Measurements from ENCODE around the gene MICAL1.

DNA sequence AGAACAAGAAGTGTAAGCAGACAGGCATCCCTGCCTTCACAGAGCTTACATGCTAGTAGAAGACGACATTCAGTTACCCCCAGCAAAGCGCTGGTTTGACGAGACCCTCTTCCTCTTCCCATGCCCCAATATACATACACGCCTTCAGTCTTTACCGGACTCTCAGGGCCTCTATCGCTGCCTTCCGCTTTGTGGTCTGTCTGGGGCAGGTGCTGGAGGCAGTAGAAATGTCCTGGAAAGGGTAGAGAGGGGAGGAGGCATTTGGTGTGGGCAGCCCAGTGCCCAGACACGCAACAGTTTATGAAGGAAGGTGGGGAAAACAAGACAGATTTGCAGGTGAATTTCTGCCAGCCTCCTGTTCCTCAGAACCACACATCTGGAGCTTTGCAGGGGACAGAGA is 9.0 kb downstream of the MICAL1 start:
- TF ChIP-seq, protein P1, sequence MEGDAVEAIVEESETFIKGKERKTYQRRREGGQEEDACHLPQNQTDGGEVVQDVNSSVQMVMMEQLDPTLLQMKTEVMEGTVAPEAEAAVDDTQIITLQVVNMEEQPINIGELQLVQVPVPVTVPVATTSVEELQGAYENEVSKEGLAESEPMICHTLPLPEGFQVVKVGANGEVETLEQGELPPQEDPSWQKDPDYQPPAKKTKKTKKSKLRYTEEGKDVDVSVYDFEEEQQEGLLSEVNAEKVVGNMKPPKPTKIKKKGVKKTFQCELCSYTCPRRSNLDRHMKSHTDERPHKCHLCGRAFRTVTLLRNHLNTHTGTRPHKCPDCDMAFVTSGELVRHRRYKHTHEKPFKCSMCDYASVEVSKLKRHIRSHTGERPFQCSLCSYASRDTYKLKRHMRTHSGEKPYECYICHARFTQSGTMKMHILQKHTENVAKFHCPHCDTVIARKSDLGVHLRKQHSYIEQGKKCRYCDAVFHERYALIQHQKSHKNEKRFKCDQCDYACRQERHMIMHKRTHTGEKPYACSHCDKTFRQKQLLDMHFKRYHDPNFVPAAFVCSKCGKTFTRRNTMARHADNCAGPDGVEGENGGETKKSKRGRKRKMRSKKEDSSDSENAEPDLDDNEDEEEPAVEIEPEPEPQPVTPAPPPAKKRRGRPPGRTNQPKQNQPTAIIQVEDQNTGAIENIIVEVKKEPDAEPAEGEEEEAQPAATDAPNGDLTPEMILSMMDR (IDR thresholded peaks at IDR 0.05): no peak
- TF ChIP-seq POLR2A (IDR thresholded peaks at IDR 0.05; ENCODE audit: low read depth): no peak
- no peak for TF ChIP-seq EP300 (IDR thresholded peaks at IDR 0.05)
- no peak for TF ChIP-seq POLR2AphosphoS5 (IDR thresholded peaks at IDR 0.05)

Data from esophagus muscularis mucosa (tissue), 4 donors.